Ascending aorta (tissue), 2 donors: ENCODE results near the gene PRKRIP1. TPM values are rescaled to one million over a fixed set of nuclear protein-coding genes. Genes with fewer than 3 reads are reported as not detected.

Experiments
- DNase-seq, 2 donors: peaks; one replicate each; pipeline ENCODE4 v3.0.0-alpha.2; 2019; ENCODE audit warnings: low spot score in 2 of 2
- H3K27ac ChIP-seq, 2 donors: fragments of 200-600 bp; sonication (generic); one replicate each; pipeline ENCODE4 v1.5.1; 2016 to 2017; ENCODE audit warnings: mild to moderate bottlenecking in 1 of 2
- H3K27me3 ChIP-seq: fragments of 200-600 bp; sonication (generic); one replicate; pipeline ENCODE4 v1.5.1; 2017
- H3K36me3 ChIP-seq, 2 donors: fragments of 200-600 bp; sonication (generic); one replicate each; pipeline ENCODE4 v1.5.1; 2016
- H3K4me1 ChIP-seq, 2 donors: fragments of 200-600 bp; sonication (generic); one replicate each; pipeline ENCODE4 v1.5.1; 2016 to 2017; ENCODE audit warnings: mild to moderate bottlenecking in 1 of 2
- H3K4me3 ChIP-seq, 2 donors: fragments of 200-600 bp; sonication (generic); one replicate each; pipeline ENCODE4 v1.5.1; 2016 to 2017; ENCODE audit warnings: mild to moderate bottlenecking in 1 of 2
- H3K9me3 ChIP-seq, 2 donors: fragments of 200-600 bp; sonication (generic); one replicate each; pipeline ENCODE4 v1.5.1; 2016
- intact Hi-C: fragments of 100-400 bp; cut with DNase I; formaldehyde crosslinking; loops from one replicate; pipeline ENCODE4 v1.15.1; 2023
- total RNA-seq: library from RNA; depleted of rRNA; stranded (reverse); fragments of >200 nt; gene quantifications from one replicate; pipeline ENCODE4 v1.1.0, GENCODE V29; 2016
- TF ChIP-seq, protein P1 (sequence below), 3 experiments: fragments of 200-600 bp in 2 of 3; fragments of 450-650 bp in 1 of 3; sonication (generic) in 2 of 3; IDR thresholded peaks; one replicate each; pipeline ENCODE4 v1.5.1; 2016 to 2019; ENCODE audit warnings: antibody characterized with exemption in 3 of 3, mild to moderate bottlenecking in 1 of 3, moderate library complexity in 1 of 3

PRKRIP1 gene
- total RNA-seq, 1 donor from 2014 or later, result 23.6 TPM

DNA sequence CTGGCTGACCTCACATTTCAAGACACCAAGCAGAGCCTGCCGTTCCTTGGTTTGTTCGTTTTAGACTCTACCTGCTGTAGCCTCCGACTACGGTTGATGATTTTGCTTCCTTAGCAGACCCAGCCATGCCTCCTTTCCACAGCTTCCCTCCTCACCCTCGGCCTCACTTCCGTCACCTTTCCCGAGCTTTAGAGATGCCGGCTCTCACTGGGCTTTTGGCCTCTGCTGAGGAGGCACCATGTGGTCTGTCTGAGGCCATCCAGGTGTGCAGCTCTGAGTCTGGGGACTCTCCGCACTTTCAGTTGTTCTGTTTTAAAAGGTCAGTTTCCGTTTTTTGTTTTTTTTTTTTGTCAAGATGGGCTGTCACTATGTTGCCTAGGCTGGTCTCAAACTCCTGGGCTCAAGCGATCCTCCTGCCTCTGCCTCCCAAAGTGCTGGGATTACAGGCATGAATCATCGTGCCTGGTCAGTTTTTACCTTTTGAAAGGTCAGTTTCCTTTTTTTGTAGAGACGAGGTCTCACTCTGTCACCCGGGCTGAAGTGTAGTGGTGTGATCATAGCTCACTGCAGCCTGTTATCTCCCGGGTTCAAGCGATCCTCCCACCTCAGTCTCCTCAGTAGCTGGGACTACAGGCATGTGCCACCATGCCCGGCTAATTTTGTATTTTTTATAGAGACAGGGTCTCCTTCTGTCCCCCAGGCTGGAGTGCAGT, 49.0 kb downstream of the PRKRIP1 start:
- Histone ChIP-seq H3K4me3 (no peak overlapping the region), H3K27me3 (no peaks in the 10 kb centered on the region), H3K27ac (no peak overlapping the region), H3K36me3 (peaks cover 4 to 6% of the 10 kb centered on the region in 2 donors), H3K4me1 (no peaks in the 10 kb centered on the region), H3K9me3 (no peaks in the 10 kb centered on the region)
- no peak for DNase-seq
- TF ChIP-seq, protein P1, sequence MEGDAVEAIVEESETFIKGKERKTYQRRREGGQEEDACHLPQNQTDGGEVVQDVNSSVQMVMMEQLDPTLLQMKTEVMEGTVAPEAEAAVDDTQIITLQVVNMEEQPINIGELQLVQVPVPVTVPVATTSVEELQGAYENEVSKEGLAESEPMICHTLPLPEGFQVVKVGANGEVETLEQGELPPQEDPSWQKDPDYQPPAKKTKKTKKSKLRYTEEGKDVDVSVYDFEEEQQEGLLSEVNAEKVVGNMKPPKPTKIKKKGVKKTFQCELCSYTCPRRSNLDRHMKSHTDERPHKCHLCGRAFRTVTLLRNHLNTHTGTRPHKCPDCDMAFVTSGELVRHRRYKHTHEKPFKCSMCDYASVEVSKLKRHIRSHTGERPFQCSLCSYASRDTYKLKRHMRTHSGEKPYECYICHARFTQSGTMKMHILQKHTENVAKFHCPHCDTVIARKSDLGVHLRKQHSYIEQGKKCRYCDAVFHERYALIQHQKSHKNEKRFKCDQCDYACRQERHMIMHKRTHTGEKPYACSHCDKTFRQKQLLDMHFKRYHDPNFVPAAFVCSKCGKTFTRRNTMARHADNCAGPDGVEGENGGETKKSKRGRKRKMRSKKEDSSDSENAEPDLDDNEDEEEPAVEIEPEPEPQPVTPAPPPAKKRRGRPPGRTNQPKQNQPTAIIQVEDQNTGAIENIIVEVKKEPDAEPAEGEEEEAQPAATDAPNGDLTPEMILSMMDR (IDR thresholded peaks at IDR 0.05), result no peak
- intact Hi-C loops, result no loop called here

DNA sequence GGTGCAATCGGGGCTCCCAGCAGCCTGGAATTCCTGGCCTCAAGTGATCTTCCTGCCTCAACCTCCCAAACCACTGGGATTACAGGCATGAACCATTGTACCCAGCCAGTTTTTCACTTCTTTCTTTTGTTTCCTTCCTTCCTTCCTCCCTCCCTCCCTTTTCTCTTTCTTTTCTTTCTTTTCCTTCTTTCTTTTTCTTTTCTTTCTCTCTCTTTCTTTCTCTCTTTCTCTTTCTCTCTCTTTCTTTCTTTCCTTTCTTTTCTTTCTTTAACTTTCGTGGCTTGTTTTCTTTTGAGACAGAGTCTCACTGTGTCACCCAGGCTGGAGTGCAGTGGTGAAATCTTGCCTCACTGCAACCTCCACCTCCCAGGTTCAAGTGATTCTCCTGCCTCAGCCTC, 49.5 kb downstream of the PRKRIP1 start:
- no peak for DNase-seq
- intact Hi-C loops, result no loop called here
- TF ChIP-seq, protein P1 (IDR thresholded peaks at IDR 0.05), result no peak
- H3K9me3 ChIP-seq, result no peaks in the 10 kb centered on the region
- H3K4me1 ChIP-seq, result no peaks in the 10 kb centered on the region
- no peak overlapping the region for H3K27ac ChIP-seq
- no peaks in the 10 kb centered on the region for H3K27me3 ChIP-seq
- peaks cover 4 to 6% of the 10 kb centered on the region in 2 donors for H3K36me3 ChIP-seq
- no peak overlapping the region for H3K4me3 ChIP-seq

DNA sequence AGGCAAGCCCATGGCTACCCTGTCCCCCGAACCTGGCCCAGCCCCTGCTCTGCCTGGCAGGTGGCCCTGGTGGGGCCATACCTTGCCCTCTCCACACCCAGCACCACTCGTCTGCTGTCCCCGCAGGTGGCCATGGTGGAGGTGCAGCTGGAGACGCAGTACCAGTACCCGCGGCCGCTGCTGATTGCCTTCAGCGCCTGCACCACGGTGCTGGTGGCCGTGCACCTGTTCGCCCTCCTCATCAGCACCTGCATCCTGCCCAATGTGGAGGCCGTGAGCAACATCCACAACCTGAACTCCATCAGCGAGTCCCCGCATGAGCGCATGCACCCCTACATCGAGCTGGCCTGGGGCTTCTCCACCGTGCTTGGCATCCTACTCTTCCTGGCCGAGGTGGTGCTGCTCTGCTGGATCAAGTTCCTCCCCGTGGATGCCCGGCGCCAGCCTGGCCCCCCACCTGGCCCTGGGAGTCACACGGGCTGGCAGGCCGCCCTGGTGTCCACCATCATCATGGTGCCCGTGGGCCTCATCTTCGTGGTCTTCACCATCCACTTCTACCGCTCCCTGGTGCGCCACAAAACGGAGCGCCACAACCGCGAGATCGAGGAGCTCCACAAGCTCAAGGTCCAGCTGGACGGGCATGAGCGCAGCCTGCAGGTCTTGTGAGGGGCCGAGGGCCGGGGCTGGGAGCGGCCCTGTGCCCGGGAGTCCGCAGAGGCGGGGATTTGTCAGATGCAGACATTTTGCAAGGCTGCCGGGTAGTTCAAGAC, 50.4 kb downstream of the PRKRIP1 start:
- Histone ChIP-seq H3K4me3 (no peak overlapping the region), H3K27ac (no peak overlapping the region), H3K4me1 (no peaks in the 10 kb centered on the region), H3K36me3 (peaks cover 4 to 6% of the 10 kb centered on the region in 2 donors), H3K9me3 (no peaks in the 10 kb centered on the region), H3K27me3 (no peaks in the 10 kb centered on the region)
- intact Hi-C loops, result no loop called here
- TF ChIP-seq, protein P1 (IDR thresholded peaks at IDR 0.05), result no peak
- DNase-seq, result no peak

DNA sequence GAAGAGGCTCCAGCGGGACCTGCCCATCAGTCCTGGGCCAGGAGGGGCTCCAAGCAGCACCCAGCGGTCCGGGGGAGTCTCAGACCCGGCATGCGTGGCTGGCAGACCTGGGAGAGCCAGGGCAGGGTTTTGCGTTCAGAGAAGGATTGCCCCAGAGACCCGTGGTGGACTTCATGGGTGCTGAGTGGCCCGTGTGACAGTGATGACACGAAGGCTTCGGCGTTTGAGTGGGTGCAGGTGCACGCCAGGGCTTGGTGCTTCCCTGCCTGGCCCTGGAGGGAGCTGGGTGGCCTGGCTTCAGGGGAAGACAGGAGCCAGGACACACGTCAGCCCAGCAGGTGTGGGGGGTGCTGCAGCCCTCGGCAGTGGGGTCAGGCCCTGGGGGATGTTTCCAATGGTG, 51.1 kb downstream of the PRKRIP1 start:
- no peak overlapping the region for H3K4me3 ChIP-seq
- no peaks in the 10 kb centered on the region for H3K27me3 ChIP-seq
- H3K4me1 ChIP-seq, result no peaks in the 10 kb centered on the region
- H3K36me3 ChIP-seq, result peaks cover 4 to 6% of the 10 kb centered on the region in 2 donors
- H3K9me3 ChIP-seq, result no peaks in the 10 kb centered on the region
- no peak overlapping the region for H3K27ac ChIP-seq
- no peak for DNase-seq
- TF ChIP-seq, protein P1 (IDR thresholded peaks at IDR 0.05), result no peak
- intact Hi-C loops, result no loop called here

DNA sequence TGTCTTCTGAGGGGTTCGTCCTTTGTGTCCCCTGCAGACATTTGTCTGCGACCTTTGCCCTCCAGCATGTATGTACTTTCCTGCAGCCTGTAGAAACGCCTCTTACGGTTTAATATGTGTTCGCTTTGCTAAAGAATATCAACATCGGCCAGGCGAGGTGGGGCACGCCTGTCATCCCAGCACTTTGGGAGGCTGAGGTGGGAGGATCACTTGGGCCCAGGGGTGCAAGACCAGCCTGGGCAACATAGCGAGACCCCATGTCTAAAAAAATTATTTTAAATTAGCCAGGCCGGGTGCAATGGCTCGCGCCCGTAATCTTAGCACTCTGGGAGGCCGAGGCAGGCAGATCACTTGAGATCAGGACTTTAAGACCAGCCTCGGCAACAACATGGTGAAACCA, 53.0 kb downstream of the PRKRIP1 start:
- TF ChIP-seq, protein P1 (IDR thresholded peaks at IDR 0.05), result no peak
- Histone ChIP-seq H3K4me3 (no peak overlapping the region), H3K36me3 (peaks cover 4 to 6% of the 10 kb centered on the region in 2 donors), H3K9me3 (no peaks in the 10 kb centered on the region), H3K27ac (no peak overlapping the region), H3K4me1 (no peaks in the 10 kb centered on the region), H3K27me3 (no peaks in the 10 kb centered on the region)
- no peak for DNase-seq
- intact Hi-C loops, result no loop called here
